KMS-11 (cell line): ENCODE data around the gene GPR15.

ENCODE experiments used
- H2AFZ ChIP-seq: fragments of 200-600 bp; sonication (generic); 2 replicates; pipeline ENCODE4 v1.6.1; 2016; ENCODE audit warnings: antibody characterized with exemption, mixed run types, low read depth
- H3K27ac ChIP-seq: fragments of 200-600 bp; sonication (generic); 2 replicates; pipeline ENCODE4 v1.6.1; 2016; ENCODE audit warnings: mild to moderate bottlenecking, mixed run types
- H3K27me3 ChIP-seq: fragments of 200-600 bp; sonication (generic); 2 replicates; pipeline ENCODE4 v1.6.1; 2017; ENCODE audit warnings: mild to moderate bottlenecking, low read depth, mixed run types, moderate library complexity; ENCODE audit not compliant: insufficient read depth
- H3K36me3 ChIP-seq: fragments of 200-600 bp; sonication (generic); 2 replicates; pipeline ENCODE4 v1.6.1; 2017; ENCODE audit warnings: mild to moderate bottlenecking, mixed run types; ENCODE audit not compliant: insufficient read depth
- H3K4me1 ChIP-seq: fragments of 200-600 bp; sonication (generic); 2 replicates; pipeline ENCODE4 v1.6.1; 2016; ENCODE audit warnings: mild to moderate bottlenecking, low read depth, mixed run types; ENCODE audit not compliant: poor library complexity, severe bottlenecking
- H3K4me2 ChIP-seq: fragments of 200-600 bp; sonication (generic); 2 replicates; pipeline ENCODE4 v1.7.0; 2016; ENCODE audit warnings: mild to moderate bottlenecking, mixed run types
- H3K4me3 ChIP-seq: fragments of 200-600 bp; sonication (generic); IDR thresholded peaks from 2 replicates; pipeline ENCODE4 v1.6.1; 2017; ENCODE audit warnings: low read depth, low read length, mixed read lengths; ENCODE audit not compliant: insufficient read depth
- H3K79me2 ChIP-seq: fragments of 200-600 bp; sonication (generic); 2 replicates; pipeline ENCODE4 v1.6.1; 2016; ENCODE audit warnings: low read depth, mixed run types; ENCODE audit not compliant: insufficient read depth
- H3K9ac ChIP-seq: fragments of 200-600 bp; sonication (generic); 2 replicates; pipeline ENCODE4 v1.6.1; 2016; ENCODE audit warnings: mild to moderate bottlenecking, mixed run types
- H4K20me1 ChIP-seq: fragments of 200-600 bp; sonication (generic); 2 replicates; pipeline ENCODE4 v1.6.1; 2016; ENCODE audit warnings: mild to moderate bottlenecking, mixed run types; ENCODE audit not compliant: insufficient read depth
- TF ChIP-seq, protein P1 (sequence below): fragments of 200-600 bp; sonication (generic); conservative IDR thresholded peaks from 2 replicates; pipeline ENCODE4 v1.6.1; 2017; ENCODE audit warnings: low read depth, mild to moderate bottlenecking, antibody characterized with exemption, low read length, moderate library complexity, mixed read lengths

GPR15 gene

DNA sequence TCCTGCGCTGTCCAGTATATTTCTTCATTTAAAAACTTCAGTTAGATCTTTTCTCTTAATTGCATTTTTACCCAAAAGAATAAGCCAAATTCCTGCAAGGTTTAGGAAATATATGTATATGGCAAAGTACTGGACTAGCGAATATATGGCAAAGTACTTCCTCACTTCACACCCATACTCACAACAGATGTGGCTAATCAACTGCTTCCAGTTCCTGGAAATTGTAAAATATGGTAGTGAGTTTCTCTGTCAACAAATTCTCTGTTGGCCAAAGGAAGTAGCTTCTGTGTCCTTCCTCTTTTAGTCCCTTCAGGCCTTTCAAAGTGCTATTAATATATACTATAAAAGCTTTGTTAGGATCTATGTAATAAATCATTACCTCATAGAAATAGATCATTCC lies 22.0 kb downstream of the GPR15 start:
- Histone ChIP-seq H4K20me1 (no peaks in the 10 kb centered on the region), H3K9ac (peak overlapping the region; percentile 94; the same call in 1 of the 2 replicates), H3K79me2 (no peaks in the 10 kb centered on the region), H3K4me2 (peak overlapping the region; percentile 98), H3K27me3 (no peaks in the 10 kb centered on the region), H3K36me3 (no peaks in the 10 kb centered on the region), H3K4me1 (peaks cover 86% of the 10 kb centered on the region), H2AFZ (0 out of 2 replicates have a peak overlapping the region, but pooled peaks have one; percentile 55), H3K27ac (peak overlapping the region; percentile 96), H3K4me3 (no peak overlapping the region)
- TF ChIP-seq, protein P1, sequence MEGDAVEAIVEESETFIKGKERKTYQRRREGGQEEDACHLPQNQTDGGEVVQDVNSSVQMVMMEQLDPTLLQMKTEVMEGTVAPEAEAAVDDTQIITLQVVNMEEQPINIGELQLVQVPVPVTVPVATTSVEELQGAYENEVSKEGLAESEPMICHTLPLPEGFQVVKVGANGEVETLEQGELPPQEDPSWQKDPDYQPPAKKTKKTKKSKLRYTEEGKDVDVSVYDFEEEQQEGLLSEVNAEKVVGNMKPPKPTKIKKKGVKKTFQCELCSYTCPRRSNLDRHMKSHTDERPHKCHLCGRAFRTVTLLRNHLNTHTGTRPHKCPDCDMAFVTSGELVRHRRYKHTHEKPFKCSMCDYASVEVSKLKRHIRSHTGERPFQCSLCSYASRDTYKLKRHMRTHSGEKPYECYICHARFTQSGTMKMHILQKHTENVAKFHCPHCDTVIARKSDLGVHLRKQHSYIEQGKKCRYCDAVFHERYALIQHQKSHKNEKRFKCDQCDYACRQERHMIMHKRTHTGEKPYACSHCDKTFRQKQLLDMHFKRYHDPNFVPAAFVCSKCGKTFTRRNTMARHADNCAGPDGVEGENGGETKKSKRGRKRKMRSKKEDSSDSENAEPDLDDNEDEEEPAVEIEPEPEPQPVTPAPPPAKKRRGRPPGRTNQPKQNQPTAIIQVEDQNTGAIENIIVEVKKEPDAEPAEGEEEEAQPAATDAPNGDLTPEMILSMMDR: no peak

DNA sequence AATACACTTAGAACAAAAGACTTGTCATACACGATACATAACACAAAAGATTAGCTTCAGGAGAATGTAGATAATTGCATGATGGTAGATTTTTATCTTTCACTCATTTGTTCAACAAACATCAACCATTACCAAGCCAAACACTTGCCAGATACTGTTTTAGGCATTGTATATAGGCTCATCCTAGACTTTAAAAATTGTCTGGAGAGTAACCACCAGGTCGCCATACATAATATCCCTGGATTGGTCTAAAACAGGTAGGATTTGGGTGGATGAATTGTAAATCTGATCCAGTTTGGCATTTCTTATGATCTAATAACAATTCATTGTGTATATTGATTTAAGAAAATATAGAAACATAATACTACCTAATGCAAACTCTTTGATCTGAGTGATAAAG lies 22.8 kb downstream of the GPR15 start:
- Histone ChIP-seq H3K4me3 (no peak overlapping the region), H4K20me1 (no peaks in the 10 kb centered on the region), H3K79me2 (no peaks in the 10 kb centered on the region), H3K36me3 (no peaks in the 10 kb centered on the region), H3K4me2 (peak overlapping the region; percentile 98), H2AFZ (peak overlapping the region; percentile 55; the same call in 1 of the 2 replicates), H3K27ac (peak overlapping the region; percentile 96), H3K4me1 (peaks cover 86% of the 10 kb centered on the region), H3K27me3 (no peaks in the 10 kb centered on the region), H3K9ac (peak overlapping the region; percentile 94; the same call in 1 of the 2 replicates)
- TF ChIP-seq, protein P1: no peak

DNA sequence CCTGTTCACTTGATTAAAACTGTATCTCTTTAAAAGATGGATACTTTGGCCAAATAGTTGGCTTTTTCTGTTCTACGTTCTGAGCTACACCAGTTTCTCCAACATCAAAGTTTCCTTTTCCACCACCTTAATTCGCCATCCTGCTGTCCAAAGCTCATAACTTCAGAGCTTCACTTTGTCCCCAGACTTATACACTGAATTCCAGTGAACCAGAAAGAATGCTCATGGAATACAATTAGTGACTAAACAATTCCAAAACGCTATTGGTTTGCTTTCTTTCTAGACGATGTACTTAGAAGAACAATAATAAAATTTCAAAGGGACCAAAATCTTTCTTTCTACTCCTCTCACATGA lies 23.2 kb downstream of the GPR15 start:
- H2AFZ ChIP-seq: peak overlapping the region; percentile 55
- no peaks in the 10 kb centered on the region for H3K27me3 ChIP-seq
- peak overlapping the region; percentile 96 for H3K27ac ChIP-seq
- H4K20me1 ChIP-seq: no peaks in the 10 kb centered on the region
- H3K79me2 ChIP-seq: no peaks in the 10 kb centered on the region
- peak overlapping the region; percentile 98 for H3K4me2 ChIP-seq
- TF ChIP-seq, protein P1: no peak
- peaks cover 83% of the 10 kb centered on the region for H3K4me1 ChIP-seq
- no peak overlapping the region for H3K4me3 ChIP-seq
- H3K36me3 ChIP-seq: no peaks in the 10 kb centered on the region
- peak overlapping the region; percentile 94 for H3K9ac ChIP-seq

DNA sequence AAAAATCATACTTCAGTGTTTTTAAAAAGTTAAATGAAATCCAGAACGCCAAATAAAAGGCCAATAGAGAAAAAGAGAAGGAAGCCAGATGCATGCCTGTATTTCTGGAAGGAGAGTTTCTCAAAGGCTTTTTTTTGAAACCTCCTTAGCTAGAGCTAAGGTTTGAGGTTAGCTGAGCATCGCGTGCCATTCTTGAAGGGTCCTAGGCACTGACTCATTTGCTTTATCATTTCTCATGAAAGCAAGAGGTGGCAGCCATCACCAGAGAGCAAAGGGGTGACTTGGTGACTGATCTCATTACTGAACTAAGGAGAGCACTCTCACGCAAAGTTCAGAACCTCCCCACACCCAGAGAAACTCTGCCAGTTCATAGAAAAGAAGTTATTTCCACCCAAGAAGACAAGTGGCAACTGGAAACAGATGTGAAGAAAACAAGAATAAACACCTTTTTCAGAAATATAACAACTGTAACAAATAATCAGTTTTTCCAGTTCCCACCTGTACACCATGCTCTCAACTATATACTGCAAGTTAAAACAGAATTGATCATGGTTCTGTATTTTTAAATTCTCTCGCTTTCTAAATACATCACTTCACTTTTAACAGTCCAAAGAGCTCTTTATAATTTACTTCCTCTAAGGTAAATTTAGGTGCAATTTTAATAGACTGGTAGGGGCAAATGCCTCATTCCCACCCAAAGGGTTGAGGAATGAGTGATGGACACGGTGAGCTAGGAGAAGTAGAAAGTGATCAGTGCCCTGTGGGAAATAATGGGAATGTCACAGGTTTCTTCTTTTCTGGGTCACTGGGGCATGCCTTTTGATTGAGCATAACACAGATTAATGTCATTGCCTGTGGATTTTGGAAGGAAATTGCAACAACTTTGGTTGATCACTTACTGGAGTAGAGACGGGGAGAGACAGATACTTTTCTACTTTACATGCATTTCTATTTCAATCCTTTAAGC lies 24.7 kb downstream of the GPR15 start:
- Histone ChIP-seq H3K27ac (peak overlapping the region; percentile 96), H3K4me1 (peaks cover 88% of the 10 kb centered on the region), H3K9ac (peak overlapping the region; percentile 94), H3K27me3 (no peaks in the 10 kb centered on the region), H2AFZ (peak overlapping the region; percentile 55), H3K36me3 (no peaks in the 10 kb centered on the region), H3K79me2 (no peaks in the 10 kb centered on the region), H3K4me2 (peak overlapping the region; percentile 98), H3K4me3 (no peak overlapping the region), H4K20me1 (no peaks in the 10 kb centered on the region)
- TF ChIP-seq, protein P1: no peak
